PFSK-1 (cell line): ENCODE measurements around the gene GPBAR1.
A peak's percentile ranks its signal among the peaks of the same experiment; 100 is the strongest.

ENCODE experiments used
- FOXP2 ChIP-seq: optimal IDR thresholded peaks from 2 replicates; pipeline ENCODE3; 2011; ENCODE audit warnings: borderline replicate concordance, control low read depth, inconsistent platforms; ENCODE audit not compliant: insufficient read depth; ENCODE audit errors: extremely low read length, extremely low read depth
- POLR2AphosphoS5 ChIP-seq: IDR thresholded peaks from 2 replicates; pipeline ENCODE4 v1.6.1; 2012; ENCODE audit warnings: low read depth, mild to moderate bottlenecking, control low read depth, low read length, moderate library complexity
- SIN3A ChIP-seq: IDR thresholded peaks from 2 replicates; pipeline ENCODE4 v1.6.1; 2012; ENCODE audit warnings: mild to moderate bottlenecking, low read length, moderate library complexity, borderline replicate concordance; ENCODE audit not compliant: insufficient read depth
- TAF1 ChIP-seq: IDR thresholded peaks from 2 replicates; pipeline ENCODE4 v1.6.1; 2012; ENCODE audit warnings: low read length, control low read depth, borderline replicate concordance; ENCODE audit not compliant: insufficient read depth
- TF ChIP-seq, protein P1 (sequence below), 2 experiments: IDR thresholded peaks; 2 replicates each; pipeline versions ENCODE4 v1.6.1 to v1.8.0; 2011 to 2012; ENCODE audit warnings: low read depth in 2 of 2, low read length in 2 of 2, control low read depth in 1 of 2, inconsistent platforms in 1 of 2, mild to moderate bottlenecking in 1 of 2, moderate library complexity in 1 of 2; ENCODE audit not compliant: insufficient read depth in 1 of 2

Gene GPBAR1

DNA sequence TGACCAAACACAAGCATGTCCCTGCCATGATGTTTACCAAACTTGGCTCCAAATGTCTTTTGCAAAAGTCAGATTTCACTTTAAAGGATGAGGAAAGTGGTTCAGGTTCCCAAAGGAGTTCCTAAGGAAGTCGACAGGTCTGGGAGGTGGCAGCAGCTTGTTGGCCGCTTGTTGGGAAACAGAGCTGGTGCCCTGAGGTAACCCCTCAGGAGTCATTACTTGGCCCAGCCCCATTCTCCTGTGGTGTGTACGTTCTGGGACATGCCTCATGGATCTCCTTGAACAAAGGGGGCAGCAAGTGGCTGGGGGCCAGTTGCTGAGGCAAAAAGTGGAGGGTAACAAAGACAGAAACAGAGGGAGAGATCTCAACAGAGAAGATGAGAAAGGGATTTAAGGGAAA lies 20.6 kb downstream of the GPBAR1 start:
- no peak for TF ChIP-seq FOXP2
- TF ChIP-seq, protein P1, sequence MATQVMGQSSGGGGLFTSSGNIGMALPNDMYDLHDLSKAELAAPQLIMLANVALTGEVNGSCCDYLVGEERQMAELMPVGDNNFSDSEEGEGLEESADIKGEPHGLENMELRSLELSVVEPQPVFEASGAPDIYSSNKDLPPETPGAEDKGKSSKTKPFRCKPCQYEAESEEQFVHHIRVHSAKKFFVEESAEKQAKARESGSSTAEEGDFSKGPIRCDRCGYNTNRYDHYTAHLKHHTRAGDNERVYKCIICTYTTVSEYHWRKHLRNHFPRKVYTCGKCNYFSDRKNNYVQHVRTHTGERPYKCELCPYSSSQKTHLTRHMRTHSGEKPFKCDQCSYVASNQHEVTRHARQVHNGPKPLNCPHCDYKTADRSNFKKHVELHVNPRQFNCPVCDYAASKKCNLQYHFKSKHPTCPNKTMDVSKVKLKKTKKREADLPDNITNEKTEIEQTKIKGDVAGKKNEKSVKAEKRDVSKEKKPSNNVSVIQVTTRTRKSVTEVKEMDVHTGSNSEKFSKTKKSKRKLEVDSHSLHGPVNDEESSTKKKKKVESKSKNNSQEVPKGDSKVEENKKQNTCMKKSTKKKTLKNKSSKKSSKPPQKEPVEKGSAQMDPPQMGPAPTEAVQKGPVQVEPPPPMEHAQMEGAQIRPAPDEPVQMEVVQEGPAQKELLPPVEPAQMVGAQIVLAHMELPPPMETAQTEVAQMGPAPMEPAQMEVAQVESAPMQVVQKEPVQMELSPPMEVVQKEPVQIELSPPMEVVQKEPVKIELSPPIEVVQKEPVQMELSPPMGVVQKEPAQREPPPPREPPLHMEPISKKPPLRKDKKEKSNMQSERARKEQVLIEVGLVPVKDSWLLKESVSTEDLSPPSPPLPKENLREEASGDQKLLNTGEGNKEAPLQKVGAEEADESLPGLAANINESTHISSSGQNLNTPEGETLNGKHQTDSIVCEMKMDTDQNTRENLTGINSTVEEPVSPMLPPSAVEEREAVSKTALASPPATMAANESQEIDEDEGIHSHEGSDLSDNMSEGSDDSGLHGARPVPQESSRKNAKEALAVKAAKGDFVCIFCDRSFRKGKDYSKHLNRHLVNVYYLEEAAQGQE (IDR thresholded peaks at IDR 0.05; ENCODE audit: insufficient read depth in 1 of 2, low read depth in 2 of 2, low read length in 2 of 2), result no peak
- TF ChIP-seq SIN3A, result no peak
- TF ChIP-seq POLR2AphosphoS5, result no peak
- TF ChIP-seq TAF1, result no peak

DNA sequence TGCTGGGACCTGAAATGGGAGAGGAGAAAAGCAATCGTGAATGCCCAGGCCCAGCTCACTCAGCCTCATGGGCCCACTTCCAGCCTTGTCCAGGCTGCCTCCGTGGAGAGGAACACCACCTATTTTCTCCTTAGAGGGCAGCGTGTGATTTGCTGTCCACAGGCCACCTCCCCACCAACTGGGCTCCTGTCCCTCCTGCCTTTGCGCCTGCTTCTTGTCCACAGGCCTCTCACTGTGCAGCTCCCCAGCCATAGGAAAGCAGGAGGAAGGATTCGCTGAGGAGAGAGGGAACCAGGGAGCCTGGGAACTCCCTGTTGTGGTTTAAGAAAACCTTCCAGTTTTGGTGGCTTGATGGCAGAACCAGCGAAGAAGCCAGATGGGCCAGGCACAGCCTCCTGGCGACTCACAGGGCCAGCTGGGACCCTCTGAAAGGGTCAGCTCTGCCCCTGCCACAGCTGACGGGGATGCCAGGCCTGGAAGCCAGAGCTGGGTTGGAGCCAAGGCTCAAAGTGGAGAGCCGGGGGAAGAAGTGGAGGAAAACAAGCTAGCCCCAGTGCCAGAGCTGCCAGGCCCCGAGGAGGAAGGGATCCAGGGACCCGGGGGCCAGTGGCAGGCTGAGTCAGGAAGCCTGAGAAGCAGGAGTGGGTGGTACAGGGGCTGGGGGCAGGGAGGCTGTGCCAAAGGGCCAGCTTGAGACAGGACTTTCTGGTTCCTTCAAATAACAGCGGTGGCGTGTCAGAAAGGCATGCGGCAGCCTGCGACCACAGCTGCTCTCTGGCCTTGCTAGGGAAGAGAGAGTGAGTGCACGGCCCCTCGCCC lies 21.6 kb downstream of the GPBAR1 start:
- TF ChIP-seq TAF1 (no peak), POLR2AphosphoS5 (no peak), SIN3A (no peak), FOXP2 (no peak)
- TF ChIP-seq, protein P1 (IDR thresholded peaks at IDR 0.05; ENCODE audit: insufficient read depth in 1 of 2, low read depth in 2 of 2, low read length in 2 of 2), result no peak

DNA sequence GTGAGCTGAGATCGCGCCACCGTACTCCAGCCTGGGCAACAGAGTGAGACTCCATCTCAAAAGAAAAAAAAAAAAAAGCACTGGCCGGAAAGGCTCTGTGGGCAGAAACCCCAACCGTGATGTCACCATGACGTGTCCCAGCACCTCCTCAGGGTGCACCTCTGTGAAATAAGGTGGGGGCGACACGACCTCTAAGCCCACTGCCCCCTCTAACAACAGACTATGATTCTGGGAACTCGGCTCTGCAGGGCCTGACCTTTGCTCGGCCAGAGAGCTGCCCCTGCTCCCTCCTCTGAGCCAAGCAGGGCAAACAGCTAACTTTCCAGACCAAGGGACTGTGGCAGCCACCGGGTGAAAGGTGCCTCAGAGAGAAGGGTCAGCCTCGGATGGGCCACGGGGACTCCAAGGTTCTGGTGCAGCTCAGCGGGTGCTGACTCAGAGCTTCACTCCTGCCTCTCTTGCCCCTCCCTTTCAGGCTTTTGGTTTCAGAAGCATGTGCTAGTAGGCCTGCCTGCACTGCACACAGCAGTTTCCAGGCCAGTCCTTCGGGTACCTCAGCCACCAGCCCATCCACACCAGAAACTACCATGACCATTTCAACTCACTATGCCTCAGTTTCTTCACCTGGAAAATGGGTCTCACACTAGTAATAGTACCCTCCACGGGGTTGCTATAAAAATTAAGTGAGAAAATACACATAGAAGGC lies 23.4 kb downstream of the GPBAR1 start:
- TF ChIP-seq TAF1 (no peak), SIN3A (no peak), POLR2AphosphoS5 (no peak)

DNA sequence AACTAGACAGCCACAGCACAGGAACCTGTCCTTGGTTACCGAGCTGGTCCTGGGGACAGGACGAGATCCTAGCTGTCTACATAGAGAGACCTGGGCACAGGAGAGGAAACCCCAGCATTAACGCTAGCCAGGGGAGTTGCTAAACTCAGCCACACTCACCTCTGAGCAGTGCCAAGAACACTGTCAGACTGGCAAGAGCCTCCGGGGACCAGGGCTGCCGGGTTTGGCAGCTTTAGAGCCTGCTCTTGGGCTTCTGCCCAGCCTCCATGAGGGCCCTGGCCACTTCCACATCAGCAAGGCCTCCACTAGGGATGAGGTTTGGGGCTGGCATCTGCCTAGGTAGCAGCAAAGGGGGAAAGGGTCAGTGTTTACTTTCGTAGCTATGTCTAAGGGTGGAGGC lies 24.8 kb downstream of the GPBAR1 start:
- no peak for TF ChIP-seq SIN3A
- no peak for TF ChIP-seq TAF1
- TF ChIP-seq POLR2AphosphoS5, result no peak
- TF ChIP-seq, protein P1 (IDR thresholded peaks at IDR 0.05; ENCODE audit: insufficient read depth in 1 of 2, low read depth in 2 of 2, low read length in 2 of 2), result no peak
- no peak for TF ChIP-seq FOXP2

DNA sequence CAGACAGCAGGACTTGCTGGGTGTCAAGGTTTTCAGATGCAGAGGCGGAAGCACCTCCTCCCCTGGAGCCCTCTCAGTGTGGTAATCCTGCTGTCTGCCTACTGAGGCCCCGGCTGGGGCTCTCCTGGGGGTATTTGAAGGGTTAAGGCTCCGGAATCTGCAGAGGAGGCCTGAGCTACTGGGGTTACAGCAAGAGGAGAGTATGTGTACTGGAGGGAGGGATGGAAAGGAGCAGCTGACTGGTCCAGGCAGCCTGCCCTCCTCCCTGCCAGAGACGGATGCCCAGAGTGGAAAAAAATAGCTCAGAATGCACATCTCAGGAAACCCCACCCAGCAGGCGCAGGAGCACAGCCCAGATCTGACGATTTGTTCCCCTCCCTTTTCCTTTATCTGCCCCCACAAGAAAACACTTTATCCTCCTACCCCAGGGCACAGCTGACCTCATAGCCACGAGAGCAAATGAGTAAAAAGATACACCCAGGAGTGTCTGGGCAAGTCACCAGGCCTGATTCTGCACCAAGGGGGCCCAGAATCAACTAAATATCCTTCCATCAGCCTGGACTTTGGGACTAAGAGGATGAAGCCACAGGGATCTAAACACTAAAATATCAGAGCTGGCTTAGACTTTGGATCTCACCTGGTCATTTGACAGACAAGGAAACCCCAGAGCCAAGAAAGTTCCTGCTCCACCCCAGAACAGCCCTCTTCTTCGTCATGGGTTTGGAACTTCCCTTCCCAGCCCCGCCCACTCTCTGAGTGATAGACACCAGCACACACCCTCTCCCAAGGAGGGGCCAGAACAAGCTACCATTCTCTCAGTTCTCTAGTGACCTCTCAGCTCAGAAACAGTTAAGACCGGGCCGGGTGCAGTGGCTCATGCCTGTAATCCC lies 26.0 kb downstream of the GPBAR1 start:
- 0 out of 2 replicates have a peak, but pooled peaks have one; percentile 56 for TF ChIP-seq SIN3A
- no peak for TF ChIP-seq FOXP2
